H1 (cell line): Measurements from ENCODE around the gene EMC7. TPM values are rescaled to one million over a fixed set of nuclear protein-coding genes. Genes with fewer than 3 reads are reported as not detected.

Experiments used
- CHD2 ChIP-seq: IDR thresholded peaks from 2 replicates; pipeline ENCODE4 v1.6.1; 2012; ENCODE audit warnings: low read length, improper control_type of control experiment
- GABPA ChIP-seq: IDR thresholded peaks from 2 replicates; pipeline ENCODE4 v1.6.1; 2011; ENCODE audit warnings: mild to moderate bottlenecking, low read length, moderate library complexity, borderline replicate concordance; ENCODE audit not compliant: insufficient read depth
- HDAC2 ChIP-seq, 2 experiments: fragments of 300-600 bp in 1 of 2; sonication (generic) in 1 of 2; IDR thresholded peaks; 2 replicates each; pipeline ENCODE4 v1.6.1; 2011 to 2012; ENCODE audit warnings: low read depth in 2 of 2, low read length in 2 of 2, mild to moderate bottlenecking in 2 of 2, moderate library complexity in 2 of 2, borderline replicate concordance in 1 of 2, inconsistent platforms in 1 of 2
- MAFK ChIP-seq: IDR thresholded peaks from 2 replicates; pipeline ENCODE4 v1.6.1; 2012; ENCODE audit warnings: low read depth, mild to moderate bottlenecking, improper control_type of control experiment, low read length
- NANOG ChIP-seq: IDR thresholded peaks from 2 replicates; pipeline ENCODE4 v1.6.1; 2011; ENCODE audit warnings: low read length, low read depth, mild to moderate bottlenecking, inconsistent platforms; ENCODE audit not compliant: insufficient read depth, poor library complexity, severe bottlenecking
- RXRA ChIP-seq: IDR thresholded peaks from 2 replicates; pipeline ENCODE4 v1.6.1; 2011; ENCODE audit warnings: low read depth, mild to moderate bottlenecking, low read length, moderate library complexity; ENCODE audit not compliant: insufficient read depth
- SP2 ChIP-seq: IDR thresholded peaks from 2 replicates; pipeline ENCODE4 v1.6.1; 2012; ENCODE audit warnings: mild to moderate bottlenecking, low read length, inconsistent platforms
- polyA plus RNA-seq, 7 experiments: library from polyadenylated mRNA; depleted of rRNA in 3 of 7; stranded (reverse) in 5 of 7; unstranded in 2 of 7; fragments of >200 nt in 5 of 7; fragments of 200-250 nt in 2 of 7; gene quantifications; 1 replicate in 5 of 7; 2 replicates in 1 of 7; 4 replicates in 1 of 7; pipeline versions ENCODE4 v1.2.1 to v1.2.3, GENCODE V29; 2011 to 2013; ENCODE audit warnings: missing spikeins in 2 of 7, mixed read lengths in 2 of 7
- total RNA-seq: library from RNA; stranded (reverse); fragmentation: NEBNext Ultra II Directional; extraction: Animal tissue kit (Norgen Biotek cat#: 25700); gene quantifications from 2 replicates; pipeline ENCODE4 v1.2.1, GENCODE V29; 2021

Gene EMC7
- total and polyA plus RNA-seq, 2 of the 8 experiments (the other 6 are each of a cell fraction or from before 2014, with no cell fraction given), result 29.0 to 39.0 TPM

DNA sequence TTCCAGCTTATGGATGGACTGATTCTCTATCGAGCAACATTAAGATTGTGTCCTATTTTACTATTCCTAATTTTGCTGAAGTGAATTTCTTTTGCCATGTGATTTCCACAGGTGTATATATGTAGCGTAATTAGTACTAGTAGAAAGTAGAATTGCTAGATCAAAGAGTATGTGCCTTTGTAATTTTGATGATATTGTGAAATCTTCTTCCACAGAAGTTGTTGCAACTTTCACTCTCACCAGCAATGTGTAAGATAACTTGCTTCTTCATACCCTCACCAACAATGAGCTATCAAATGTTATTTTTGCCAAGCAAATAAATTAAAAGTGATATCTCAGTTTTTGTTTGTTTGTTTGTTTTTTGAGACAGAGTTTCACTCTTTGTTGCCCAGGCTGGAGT lies 5.7 kb upstream of the EMC7 start (continued):
- TF ChIP-seq NANOG (no peak), RXRA (no peak), CHD2 (no peak), SP2 (no peak), MAFK (no peak), HDAC2 (IDR thresholded peaks at IDR 0.05; ENCODE audit: borderline replicate concordance in 1 of 2, low read depth in 2 of 2, low read length in 2 of 2) (no peak), GABPA (no peak)
